GM23338 (cell line): ENCODE measurements around the gene TRPM2. TPM values are rescaled to one million over a fixed set of nuclear protein-coding genes. Genes with fewer than 3 reads are reported as not detected.

Source experiments
- ATAC-seq: fragments of 200-7000 bp; cut with Tn5 transposase; 3 replicates; pipeline ENCODE4 v1.9.1; 2020
- DNase-seq: peaks from one replicate; pipeline ENCODE4 v3.0.0-alpha.2; 2015; ENCODE audit warnings: low spot score
- H2AFZ ChIP-seq: fragments of 200-600 bp; sonication (generic); 2 replicates; pipeline ENCODE4 v1.8.0; 2016; ENCODE audit warnings: antibody characterized with exemption, mild to moderate bottlenecking, moderate library complexity
- H3F3A ChIP-seq: fragments of 200-600 bp; sonication (generic); replicated peaks from 2 replicates; pipeline ENCODE4 v1.8.0; 2017; ENCODE audit warnings: antibody characterized with exemption, mixed run types, low read depth
- H3K27ac ChIP-seq: fragments of 200-600 bp; sonication (generic); 2 replicates; pipeline ENCODE4 v1.6.1; 2016; ENCODE audit warnings: low read depth
- H3K27me3 ChIP-seq: fragments of 200-600 bp; sonication (generic); 2 replicates; pipeline ENCODE4 v1.8.0; 2016; ENCODE audit warnings: mild to moderate bottlenecking, mixed run types, moderate library complexity; ENCODE audit not compliant: insufficient read depth
- H3K36me3 ChIP-seq: fragments of 200-600 bp; sonication (generic); 2 replicates; pipeline ENCODE4 v1.8.0; 2016; ENCODE audit warnings: mild to moderate bottlenecking; ENCODE audit not compliant: insufficient read depth
- H3K4me1 ChIP-seq: fragments of 200-600 bp; sonication (generic); 2 replicates; pipeline ENCODE4 v1.8.0; 2016; ENCODE audit warnings: mild to moderate bottlenecking, moderate library complexity; ENCODE audit not compliant: insufficient read depth
- H3K4me2 ChIP-seq: fragments of 200-600 bp; sonication (generic); 2 replicates; pipeline ENCODE4 v1.7.1; 2017; ENCODE audit warnings: mixed run types
- H3K4me3 ChIP-seq: fragments of 200-600 bp; sonication (generic); 2 replicates; pipeline ENCODE4 v1.6.1; 2016; ENCODE audit warnings: mixed run types
- H3K79me2 ChIP-seq: fragments of 200-600 bp; sonication (generic); replicated peaks from 2 replicates; pipeline ENCODE4 v1.8.0; 2017; ENCODE audit warnings: mild to moderate bottlenecking; ENCODE audit not compliant: insufficient read depth
- H3K9me2 ChIP-seq: fragments of 200-600 bp; sonication (generic); 2 replicates; pipeline ENCODE4 v1.8.0; 2017; ENCODE audit not compliant: insufficient read depth
- H4K20me1 ChIP-seq: fragments of 200-600 bp; sonication (generic); replicated peaks from 2 replicates; pipeline ENCODE4 v1.8.0; 2017; ENCODE audit warnings: mild to moderate bottlenecking; ENCODE audit not compliant: insufficient read depth
- H3K27ac Mint-ChIP-seq: 2 replicates; pipeline ENCODE4 v1.8.0; 2020; ENCODE audit warnings: inconsistent platforms, mild to moderate bottlenecking, moderate library complexity, mixed read lengths
- H3K27me3 Mint-ChIP-seq: 3 replicates; pipeline ENCODE4 v1.8.0; 2022; ENCODE audit warnings: low read depth, mild to moderate bottlenecking, moderate library complexity, mixed read lengths, inconsistent platforms; ENCODE audit not compliant: insufficient read depth, poor library complexity
- H3K36me3 Mint-ChIP-seq: 3 replicates; pipeline ENCODE4 v1.8.0; 2021; ENCODE audit warnings: low read depth, mild to moderate bottlenecking, inconsistent platforms, moderate library complexity, mixed read lengths
- H3K4me1 Mint-ChIP-seq: 3 replicates; pipeline ENCODE4 v1.8.0; 2020; ENCODE audit warnings: mild to moderate bottlenecking, inconsistent platforms, mixed read lengths
- H3K4me3 Mint-ChIP-seq: 3 replicates; pipeline ENCODE4 v1.8.0; 2021; ENCODE audit warnings: moderate library complexity, mild to moderate bottlenecking, inconsistent platforms, mixed read lengths
- H3K9me3 Mint-ChIP-seq: 3 replicates; pipeline ENCODE4 v1.8.0; 2020; ENCODE audit warnings: moderate library complexity, mild to moderate bottlenecking, inconsistent platforms, mixed read lengths
- CREB1 ChIP-seq: fragments of 250-450 bp; sonication (Bioruptor Pico); IDR thresholded peaks from 2 replicates; pipeline ENCODE4 v1.5.0; 2020; ENCODE audit warnings: low read depth, mild to moderate bottlenecking, moderate library complexity
- EZH2phosphoT487 ChIP-seq: fragments of 200-600 bp; sonication (generic); IDR thresholded peaks from one replicate; pipeline ENCODE4 v1.8.1; 2018; ENCODE audit warnings: antibody characterized with exemption; ENCODE audit not compliant: unreplicated experiment
- JUNB ChIP-seq: IDR thresholded peaks from one replicate; pipeline ENCODE4 v1.6.1; 2016; ENCODE audit warnings: antibody characterized with exemption; ENCODE audit not compliant: unreplicated experiment
- NANOG ChIP-seq: IDR thresholded peaks from 2 replicates; pipeline ENCODE4 v1.6.1; 2016; ENCODE audit warnings: antibody characterized with exemption, borderline replicate concordance
- STAT1 ChIP-seq: IDR thresholded peaks from one replicate; pipeline ENCODE4 v1.6.1; 2016; ENCODE audit warnings: antibody characterized with exemption; ENCODE audit not compliant: unreplicated experiment
- ZNF114 ChIP-seq: fragments of 250-450 bp; sonication (Bioruptor Pico); IDR thresholded peaks from 2 replicates; pipeline ENCODE4 v1.5.0; 2020; ENCODE audit warnings: mild to moderate bottlenecking, moderate library complexity
- ZNF331 ChIP-seq: fragments of 250-450 bp; sonication (Bioruptor Pico); IDR thresholded peaks from 2 replicates; pipeline ENCODE4 v1.5.0; 2020; ENCODE audit warnings: low read depth, mild to moderate bottlenecking, moderate library complexity
- polyA plus RNA-seq: library from polyadenylated mRNA; unstranded; fragments of >200 nt; fragmentation: Nextera tagmentation; extraction: Ambion mirVana; gene quantifications from 2 replicates; pipeline ENCODE4 v1.2.1, GENCODE V29; 2016
- total RNA-seq: library from RNA; depleted of rRNA; stranded (reverse); fragments of >200 nt; shearing (Covaris generic); gene quantifications from 2 replicates; pipeline ENCODE4 v1.2.3, GENCODE V29; 2014
- TF ChIP-seq, protein P1 (sequence below), 2 experiments: fragments of 200-600 bp in 1 of 2; sonication (generic) in 1 of 2; conservative IDR thresholded peaks; 2 replicates each; pipeline versions ENCODE4 v1.5.1 to v1.6.1; 2016 to 2017; ENCODE audit warnings: antibody characterized with exemption in 2 of 2, low read depth in 2 of 2, mild to moderate bottlenecking in 2 of 2, moderate library complexity in 1 of 2
- TF ChIP-seq, protein P2 (sequence below): IDR thresholded peaks from one replicate; pipeline ENCODE4 v1.6.1; 2018; ENCODE audit warnings: antibody characterized with exemption; ENCODE audit not compliant: unreplicated experiment
- TF ChIP-seq, protein P3 (sequence below): fragments of 250-450 bp; sonication (Bioruptor Pico); IDR thresholded peaks from 2 replicates; pipeline ENCODE4 v1.5.0; 2020; ENCODE audit warnings: mild to moderate bottlenecking, moderate library complexity
- TF ChIP-seq, protein P4 (sequence below): IDR thresholded peaks from 2 replicates; pipeline ENCODE4 v1.6.1; 2016; ENCODE audit warnings: antibody characterized with exemption

The TRPM2 gene
- total and polyA plus RNA-seq, 2 experiments from 2014 or later: 0.53 to 0.83 TPM

DNA sequence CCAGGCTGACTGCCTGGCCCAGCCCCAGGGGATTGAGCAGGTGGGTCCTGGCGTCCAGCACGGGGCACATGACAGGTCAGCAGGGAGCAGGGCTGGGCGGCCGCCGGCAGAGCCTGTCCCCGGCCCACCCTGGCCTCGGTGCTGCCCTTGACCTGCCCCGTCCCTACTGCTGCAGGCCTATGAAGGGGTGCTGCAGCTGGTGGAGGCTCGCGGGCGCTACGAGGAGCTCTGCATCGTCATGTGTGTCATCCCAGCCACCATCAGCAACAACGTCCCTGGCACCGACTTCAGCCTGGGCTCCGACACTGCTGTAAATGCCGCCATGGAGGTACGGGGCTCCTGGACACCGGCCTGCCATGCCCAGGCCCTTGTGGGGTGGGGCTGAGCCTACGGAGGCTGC, 29.8 kb upstream of the TRPM2 start (continued):
- TF ChIP-seq ZNF331 (CRISPR knock-in tag): no peak
- TF ChIP-seq, protein P1, sequence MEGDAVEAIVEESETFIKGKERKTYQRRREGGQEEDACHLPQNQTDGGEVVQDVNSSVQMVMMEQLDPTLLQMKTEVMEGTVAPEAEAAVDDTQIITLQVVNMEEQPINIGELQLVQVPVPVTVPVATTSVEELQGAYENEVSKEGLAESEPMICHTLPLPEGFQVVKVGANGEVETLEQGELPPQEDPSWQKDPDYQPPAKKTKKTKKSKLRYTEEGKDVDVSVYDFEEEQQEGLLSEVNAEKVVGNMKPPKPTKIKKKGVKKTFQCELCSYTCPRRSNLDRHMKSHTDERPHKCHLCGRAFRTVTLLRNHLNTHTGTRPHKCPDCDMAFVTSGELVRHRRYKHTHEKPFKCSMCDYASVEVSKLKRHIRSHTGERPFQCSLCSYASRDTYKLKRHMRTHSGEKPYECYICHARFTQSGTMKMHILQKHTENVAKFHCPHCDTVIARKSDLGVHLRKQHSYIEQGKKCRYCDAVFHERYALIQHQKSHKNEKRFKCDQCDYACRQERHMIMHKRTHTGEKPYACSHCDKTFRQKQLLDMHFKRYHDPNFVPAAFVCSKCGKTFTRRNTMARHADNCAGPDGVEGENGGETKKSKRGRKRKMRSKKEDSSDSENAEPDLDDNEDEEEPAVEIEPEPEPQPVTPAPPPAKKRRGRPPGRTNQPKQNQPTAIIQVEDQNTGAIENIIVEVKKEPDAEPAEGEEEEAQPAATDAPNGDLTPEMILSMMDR (conservative IDR thresholded peaks at IDR 0.05; ENCODE audit: low read depth in 2 of 2): no peak
- TF ChIP-seq, protein P2, sequence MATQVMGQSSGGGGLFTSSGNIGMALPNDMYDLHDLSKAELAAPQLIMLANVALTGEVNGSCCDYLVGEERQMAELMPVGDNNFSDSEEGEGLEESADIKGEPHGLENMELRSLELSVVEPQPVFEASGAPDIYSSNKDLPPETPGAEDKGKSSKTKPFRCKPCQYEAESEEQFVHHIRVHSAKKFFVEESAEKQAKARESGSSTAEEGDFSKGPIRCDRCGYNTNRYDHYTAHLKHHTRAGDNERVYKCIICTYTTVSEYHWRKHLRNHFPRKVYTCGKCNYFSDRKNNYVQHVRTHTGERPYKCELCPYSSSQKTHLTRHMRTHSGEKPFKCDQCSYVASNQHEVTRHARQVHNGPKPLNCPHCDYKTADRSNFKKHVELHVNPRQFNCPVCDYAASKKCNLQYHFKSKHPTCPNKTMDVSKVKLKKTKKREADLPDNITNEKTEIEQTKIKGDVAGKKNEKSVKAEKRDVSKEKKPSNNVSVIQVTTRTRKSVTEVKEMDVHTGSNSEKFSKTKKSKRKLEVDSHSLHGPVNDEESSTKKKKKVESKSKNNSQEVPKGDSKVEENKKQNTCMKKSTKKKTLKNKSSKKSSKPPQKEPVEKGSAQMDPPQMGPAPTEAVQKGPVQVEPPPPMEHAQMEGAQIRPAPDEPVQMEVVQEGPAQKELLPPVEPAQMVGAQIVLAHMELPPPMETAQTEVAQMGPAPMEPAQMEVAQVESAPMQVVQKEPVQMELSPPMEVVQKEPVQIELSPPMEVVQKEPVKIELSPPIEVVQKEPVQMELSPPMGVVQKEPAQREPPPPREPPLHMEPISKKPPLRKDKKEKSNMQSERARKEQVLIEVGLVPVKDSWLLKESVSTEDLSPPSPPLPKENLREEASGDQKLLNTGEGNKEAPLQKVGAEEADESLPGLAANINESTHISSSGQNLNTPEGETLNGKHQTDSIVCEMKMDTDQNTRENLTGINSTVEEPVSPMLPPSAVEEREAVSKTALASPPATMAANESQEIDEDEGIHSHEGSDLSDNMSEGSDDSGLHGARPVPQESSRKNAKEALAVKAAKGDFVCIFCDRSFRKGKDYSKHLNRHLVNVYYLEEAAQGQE: no peak

DNA sequence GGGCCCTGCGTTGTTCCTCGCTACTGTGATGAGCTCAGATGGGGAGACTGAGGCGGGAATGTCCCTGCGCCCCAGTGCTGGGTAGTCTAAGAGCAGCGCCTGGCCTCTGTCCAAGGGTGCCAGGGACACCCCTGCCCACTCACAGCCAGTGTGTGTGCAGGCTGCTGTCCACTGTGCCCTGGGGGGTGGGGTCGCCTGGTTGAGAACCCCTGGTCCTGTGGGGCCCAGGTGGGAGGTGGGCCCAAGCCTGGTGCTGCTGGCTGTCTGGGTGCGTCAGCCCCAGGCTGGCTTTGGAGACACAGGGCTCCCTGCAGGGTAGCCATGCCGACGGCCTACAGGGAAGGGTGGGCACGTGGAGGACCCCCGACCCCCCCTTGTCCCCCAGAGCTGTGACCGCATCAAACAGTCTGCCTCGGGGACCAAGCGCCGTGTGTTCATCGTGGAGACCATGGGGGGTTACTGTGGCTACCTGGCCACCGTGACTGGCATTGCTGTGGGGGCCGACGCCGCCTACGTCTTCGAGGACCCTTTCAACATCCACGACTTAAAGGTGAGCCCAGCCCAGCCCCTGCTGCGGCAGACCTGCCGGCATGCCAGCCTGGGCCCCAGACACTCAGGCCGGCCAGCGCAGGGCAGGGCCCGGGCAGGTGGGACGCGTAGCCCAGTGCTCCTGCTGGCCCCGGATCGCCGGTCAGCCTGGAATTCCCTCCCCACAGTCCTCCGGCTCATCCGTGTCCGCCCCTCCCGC, 29.1 kb upstream of the TRPM2 start:
- no peak for ATAC-seq
- no peak overlapping the region for H3K27ac Mint-ChIP-seq
- H3K36me3 ChIP-seq: no peaks in the 10 kb centered on the region
- peaks cover 10% of the 10 kb centered on the region for H3K27me3 Mint-ChIP-seq
- H3K4me3 ChIP-seq: no peak overlapping the region
- H3K27me3 ChIP-seq: no peaks in the 10 kb centered on the region
- H3K27ac ChIP-seq: no peak overlapping the region
- H3K9me2 ChIP-seq: no peaks in the 10 kb centered on the region
- no peak overlapping the region for H2AFZ ChIP-seq
- H3F3A ChIP-seq: no peaks in the 10 kb centered on the region
- no peaks in the 10 kb centered on the region for H3K79me2 ChIP-seq
- no peaks in the 10 kb centered on the region for H3K4me1 Mint-ChIP-seq
- H3K9me3 Mint-ChIP-seq: no peaks in the 10 kb centered on the region
- no peak for DNase-seq
- peaks cover 3% of the 10 kb centered on the region; the same call in 1 of the 3 replicates for H3K36me3 Mint-ChIP-seq
- no peaks in the 10 kb centered on the region for H3K4me1 ChIP-seq
- no peak overlapping the region for H3K4me2 ChIP-seq
- H3K4me3 Mint-ChIP-seq: no peak overlapping the region
- no peaks in the 10 kb centered on the region for H4K20me1 ChIP-seq
- TF ChIP-seq CREB1 (CRISPR knock-in tag) (no peak), STAT1 (no peak), NANOG (no peak), ZNF114 (CRISPR knock-in tag) (no peak), ZNF331 (CRISPR knock-in tag) (no peak), EZH2phosphoT487 (no peak), JUNB (no peak)
- TF ChIP-seq, protein P3, sequence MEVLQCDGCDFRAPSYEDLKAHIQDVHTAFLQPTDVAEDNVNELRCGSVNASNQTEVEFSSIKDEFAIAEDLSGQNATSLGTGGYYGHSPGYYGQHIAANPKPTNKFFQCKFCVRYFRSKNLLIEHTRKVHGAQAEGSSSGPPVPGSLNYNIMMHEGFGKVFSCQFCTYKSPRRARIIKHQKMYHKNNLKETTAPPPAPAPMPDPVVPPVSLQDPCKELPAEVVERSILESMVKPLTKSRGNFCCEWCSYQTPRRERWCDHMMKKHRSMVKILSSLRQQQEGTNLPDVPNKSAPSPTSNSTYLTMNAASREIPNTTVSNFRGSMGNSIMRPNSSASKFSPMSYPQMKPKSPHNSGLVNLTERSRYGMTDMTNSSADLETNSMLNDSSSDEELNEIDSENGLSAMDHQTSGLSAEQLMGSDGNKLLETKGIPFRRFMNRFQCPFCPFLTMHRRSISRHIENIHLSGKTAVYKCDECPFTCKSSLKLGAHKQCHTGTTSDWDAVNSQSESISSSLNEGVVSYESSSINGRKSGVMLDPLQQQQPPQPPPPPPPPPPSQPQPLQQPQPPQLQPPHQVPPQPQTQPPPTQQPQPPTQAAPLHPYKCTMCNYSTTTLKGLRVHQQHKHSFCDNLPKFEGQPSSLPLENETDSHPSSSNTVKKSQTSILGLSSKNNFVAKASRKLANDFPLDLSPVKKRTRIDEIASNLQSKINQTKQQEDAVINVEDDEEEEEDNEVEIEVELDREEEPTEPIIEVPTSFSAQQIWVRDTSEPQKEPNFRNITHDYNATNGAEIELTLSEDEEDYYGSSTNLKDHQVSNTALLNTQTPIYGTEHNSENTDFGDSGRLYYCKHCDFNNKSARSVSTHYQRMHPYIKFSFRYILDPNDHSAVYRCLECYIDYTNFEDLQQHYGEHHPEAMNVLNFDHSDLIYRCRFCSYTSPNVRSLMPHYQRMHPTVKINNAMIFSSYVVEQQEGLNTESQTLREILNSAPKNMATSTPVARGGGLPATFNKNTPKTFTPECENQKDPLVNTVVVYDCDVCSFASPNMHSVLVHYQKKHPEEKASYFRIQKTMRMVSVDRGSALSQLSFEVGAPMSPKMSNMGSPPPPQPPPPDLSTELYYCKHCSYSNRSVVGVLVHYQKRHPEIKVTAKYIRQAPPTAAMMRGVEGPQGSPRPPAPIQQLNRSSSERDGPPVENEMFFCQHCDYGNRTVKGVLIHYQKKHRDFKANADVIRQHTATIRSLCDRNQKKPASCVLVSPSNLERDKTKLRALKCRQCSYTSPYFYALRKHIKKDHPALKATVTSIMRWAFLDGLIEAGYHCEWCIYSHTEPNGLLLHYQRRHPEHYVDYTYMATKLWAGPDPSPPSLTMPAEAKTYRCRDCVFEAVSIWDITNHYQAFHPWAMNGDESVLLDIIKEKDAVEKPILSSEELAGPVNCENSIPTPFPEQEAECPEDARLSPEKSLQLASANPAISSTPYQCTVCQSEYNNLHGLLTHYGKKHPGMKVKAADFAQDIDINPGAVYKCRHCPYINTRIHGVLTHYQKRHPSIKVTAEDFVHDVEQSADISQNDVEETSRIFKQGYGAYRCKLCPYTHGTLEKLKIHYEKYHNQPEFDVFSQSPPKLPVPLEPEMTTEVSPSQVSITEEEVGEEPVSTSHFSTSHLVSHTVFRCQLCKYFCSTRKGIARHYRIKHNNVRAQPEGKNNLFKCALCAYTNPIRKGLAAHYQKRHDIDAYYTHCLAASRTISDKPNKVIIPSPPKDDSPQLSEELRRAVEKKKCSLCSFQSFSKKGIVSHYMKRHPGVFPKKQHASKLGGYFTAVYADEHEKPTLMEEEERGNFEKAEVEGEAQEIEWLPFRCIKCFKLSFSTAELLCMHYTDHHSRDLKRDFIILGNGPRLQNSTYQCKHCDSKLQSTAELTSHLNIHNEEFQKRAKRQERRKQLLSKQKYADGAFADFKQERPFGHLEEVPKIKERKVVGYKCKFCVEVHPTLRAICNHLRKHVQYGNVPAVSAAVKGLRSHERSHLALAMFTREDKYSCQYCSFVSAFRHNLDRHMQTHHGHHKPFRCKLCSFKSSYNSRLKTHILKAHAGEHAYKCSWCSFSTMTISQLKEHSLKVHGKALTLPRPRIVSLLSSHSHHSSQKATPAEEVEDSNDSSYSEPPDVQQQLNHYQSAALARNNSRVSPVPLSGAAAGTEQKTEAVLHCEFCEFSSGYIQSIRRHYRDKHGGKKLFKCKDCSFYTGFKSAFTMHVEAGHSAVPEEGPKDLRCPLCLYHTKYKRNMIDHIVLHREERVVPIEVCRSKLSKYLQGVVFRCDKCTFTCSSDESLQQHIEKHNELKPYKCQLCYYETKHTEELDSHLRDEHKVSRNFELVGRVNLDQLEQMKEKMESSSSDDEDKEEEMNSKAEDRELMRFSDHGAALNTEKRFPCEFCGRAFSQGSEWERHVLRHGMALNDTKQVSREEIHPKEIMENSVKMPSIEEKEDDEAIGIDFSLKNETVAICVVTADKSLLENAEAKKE: no peak
- TF ChIP-seq, protein P4, sequence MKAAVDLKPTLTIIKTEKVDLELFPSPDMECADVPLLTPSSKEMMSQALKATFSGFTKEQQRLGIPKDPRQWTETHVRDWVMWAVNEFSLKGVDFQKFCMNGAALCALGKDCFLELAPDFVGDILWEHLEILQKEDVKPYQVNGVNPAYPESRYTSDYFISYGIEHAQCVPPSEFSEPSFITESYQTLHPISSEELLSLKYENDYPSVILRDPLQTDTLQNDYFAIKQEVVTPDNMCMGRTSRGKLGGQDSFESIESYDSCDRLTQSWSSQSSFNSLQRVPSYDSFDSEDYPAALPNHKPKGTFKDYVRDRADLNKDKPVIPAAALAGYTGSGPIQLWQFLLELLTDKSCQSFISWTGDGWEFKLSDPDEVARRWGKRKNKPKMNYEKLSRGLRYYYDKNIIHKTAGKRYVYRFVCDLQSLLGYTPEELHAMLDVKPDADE: no peak
